ENCODE results near the gene UPK3BL2.
"Not testable (repeated sequence)": the region's sequence is repeated elsewhere in the genome, so short reads cannot be mapped to it uniquely, and the experiment has no call there.

Gene UPK3BL2

DNA sequence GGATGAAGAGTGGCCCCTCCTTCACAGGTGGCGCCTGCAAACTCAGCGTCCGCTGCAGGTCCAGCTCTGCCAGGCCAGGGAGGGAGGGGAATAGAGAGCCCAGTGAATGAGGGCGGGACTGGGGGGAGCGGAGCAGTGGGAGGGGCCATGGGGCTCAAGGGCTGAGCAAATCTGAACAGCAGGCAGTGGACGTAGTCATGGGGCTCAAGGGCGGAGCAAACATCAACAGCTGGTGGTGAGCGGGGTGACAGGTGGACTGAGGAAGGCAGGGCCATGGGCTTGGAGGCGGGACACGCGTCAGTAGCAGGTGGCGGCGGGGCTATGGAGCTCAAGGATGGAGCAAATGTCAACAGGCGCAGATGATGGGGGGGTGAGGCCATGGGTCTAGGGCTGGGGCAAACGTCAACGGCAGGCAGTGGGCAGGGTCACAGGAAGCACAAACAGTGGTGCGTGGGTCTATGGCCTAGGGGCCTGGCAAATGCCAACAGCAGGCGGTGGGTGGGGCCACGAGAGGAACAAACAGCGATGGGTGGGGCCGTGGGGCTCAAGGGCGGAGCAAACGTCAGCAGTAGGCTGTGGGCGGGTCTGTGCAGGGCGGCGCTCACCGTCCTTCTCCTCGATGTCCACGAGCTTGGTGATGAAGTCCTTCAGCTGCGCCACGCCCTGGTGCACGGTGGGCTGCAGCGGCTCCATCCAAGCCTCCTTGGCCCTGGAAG is 50.1 kb downstream of the UPK3BL2 start:
- DNase-seq (ENCODE audit: low read depth) = not testable (repeated sequence)

DNA sequence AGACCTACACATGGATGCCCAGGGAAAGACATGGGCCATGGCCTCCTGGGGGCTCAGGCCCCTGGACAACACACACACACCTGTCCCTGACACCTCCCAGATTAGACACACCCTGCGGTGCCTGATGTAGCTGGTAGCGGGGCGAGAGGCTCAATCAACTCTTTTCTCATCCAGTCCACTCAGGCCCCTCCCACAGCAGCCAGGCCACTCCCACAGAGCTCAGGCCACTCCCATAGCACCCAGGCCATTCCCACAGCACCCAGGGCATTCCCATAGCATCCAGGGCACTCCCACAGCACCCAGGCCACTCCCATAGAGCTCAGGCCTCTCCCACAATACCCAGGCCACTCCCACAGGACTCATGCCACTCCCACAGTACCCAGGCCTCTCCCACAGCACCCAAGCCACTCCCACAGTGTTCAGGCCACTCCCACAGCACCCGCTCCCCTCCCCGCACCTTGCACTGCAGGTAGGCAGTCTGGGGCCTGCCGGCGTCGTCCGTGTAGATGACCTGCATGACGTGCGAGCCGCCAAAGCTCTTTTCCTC is 52.9 kb downstream of the UPK3BL2 start:
- not testable (repeated sequence) for DNase-seq (ENCODE audit: low read depth)

All from stimulated activated CD8-positive, alpha-beta memory T cell treated with anti-CD3 and anti-CD28 coated beads, Interleukin-12 subunit alpha, Interleukin-12 subunit beta, amount 100 ng/mL, for 4 hours (primary cell).